ENCODE data around the gene NRG2. TPM values are rescaled to one million over a fixed set of nuclear protein-coding genes. Genes with fewer than 3 reads are reported as not detected.

The NRG2 gene
- total RNA-seq, 1 experiment from 2014 or later = 0.91 TPM

GRCh38 chr5:139811274-139811607 is 231.9 kb downstream of the NRG2 start:
- Histone ChIP-seq H3K9me3 (ENCODE audit: control insufficient read depth in 1 of 2, insufficient read depth in 1 of 2, low read depth in 1 of 2, low read length in 2 of 2) (no peaks in the 10 kb centered on the region), H3K27ac (ENCODE audit: low read depth, low read length) (no peak overlapping the region), H3K4me2 (ENCODE audit: low read length) (no peak overlapping the region), H3K9me2 (ENCODE audit: insufficient read depth) (no peaks in the 10 kb centered on the region), H4K20me1 (ENCODE audit: insufficient read depth) (no peaks in the 10 kb centered on the region), H3K4me3 (replicated peaks in 1 of 2; ENCODE audit: low read depth in 1 of 2, low read length in 2 of 2) (no peak overlapping the region), H3K9ac (ENCODE audit: low read length) (no peak overlapping the region), H3K79me2 (ENCODE audit: insufficient read depth, low read length) (no peaks in the 10 kb centered on the region), H3K36me3 (ENCODE audit: control insufficient read depth in 1 of 2, insufficient read depth in 2 of 2, low read length in 2 of 2) (no peaks in the 10 kb centered on the region), H3K4me1 (ENCODE audit: control insufficient read depth in 1 of 2, insufficient read depth in 2 of 2, low read length in 2 of 2) (no peaks in the 10 kb centered on the region), H2AFZ (ENCODE audit: low read depth, low read length, poor library complexity, severe bottlenecking) (no peak overlapping the region), H3K27me3 (ENCODE audit: insufficient read depth, low read length) (peaks cover 3% of the 10 kb centered on the region; the same call in 1 of the 2 replicates)
- intact Hi-C loops (cut with micrococcal nuclease) = no loop called here
- DNase-seq (ENCODE audit: low read depth, low spot score) (no peak), ATAC-seq (no peak)
- BruUV-seq (replicated peaks) = no TSS peak
- ChIA-PET POLR2A (no interaction called here), RAD21 (ENCODE audit: low non-redundant PET in 1 of 2, low total read pairs in 2 of 2, uncharacterized antibody in 2 of 2, unreplicated experiment in 2 of 2) (no interaction called here), CTCF (no interaction called here)
- TF ChIP-seq ZNF274 (IDR thresholded peaks at IDR 0.05; ENCODE audit: low read depth, low read length) = no peak
- TF ChIP-seq ELF1 (IDR thresholded peaks at IDR 0.05; ENCODE audit: borderline replicate concordance, low read depth) = no peak
- no peak for TF ChIP-seq EZH2phosphoT487 (IDR thresholded peaks at IDR 0.05; ENCODE audit: borderline replicate concordance)
- no peak for TF ChIP-seq ATF3 (IDR thresholded peaks at IDR 0.05)
- no peak for TF ChIP-seq RAD21 (IDR thresholded peaks at IDR 0.05; ENCODE audit: low read depth)
- TF ChIP-seq YY1 (IDR thresholded peaks at IDR 0.05; ENCODE audit: extremely low read depth, insufficient replicate concordance, low read depth, low read length) = no peak
- no peak for TF ChIP-seq CEBPB (IDR thresholded peaks at IDR 0.05; ENCODE audit: low read depth)
- TF ChIP-seq ZBTB33 (IDR thresholded peaks at IDR 0.05; ENCODE audit: extremely low read depth, insufficient replicate concordance, low read length) = no peak
